Measurements from ENCODE around the gene TMEM92. TPM values are rescaled to one million over a fixed set of nuclear protein-coding genes. Genes with fewer than 3 reads are reported as not detected.

The TMEM92 gene
- total and polyA plus RNA-seq, 10 of the 15 experiments (the other 5 are each of a cell fraction or from before 2014, with no cell fraction given): 0.11 to 1.2 (median 0.32) TPM

DNA sequence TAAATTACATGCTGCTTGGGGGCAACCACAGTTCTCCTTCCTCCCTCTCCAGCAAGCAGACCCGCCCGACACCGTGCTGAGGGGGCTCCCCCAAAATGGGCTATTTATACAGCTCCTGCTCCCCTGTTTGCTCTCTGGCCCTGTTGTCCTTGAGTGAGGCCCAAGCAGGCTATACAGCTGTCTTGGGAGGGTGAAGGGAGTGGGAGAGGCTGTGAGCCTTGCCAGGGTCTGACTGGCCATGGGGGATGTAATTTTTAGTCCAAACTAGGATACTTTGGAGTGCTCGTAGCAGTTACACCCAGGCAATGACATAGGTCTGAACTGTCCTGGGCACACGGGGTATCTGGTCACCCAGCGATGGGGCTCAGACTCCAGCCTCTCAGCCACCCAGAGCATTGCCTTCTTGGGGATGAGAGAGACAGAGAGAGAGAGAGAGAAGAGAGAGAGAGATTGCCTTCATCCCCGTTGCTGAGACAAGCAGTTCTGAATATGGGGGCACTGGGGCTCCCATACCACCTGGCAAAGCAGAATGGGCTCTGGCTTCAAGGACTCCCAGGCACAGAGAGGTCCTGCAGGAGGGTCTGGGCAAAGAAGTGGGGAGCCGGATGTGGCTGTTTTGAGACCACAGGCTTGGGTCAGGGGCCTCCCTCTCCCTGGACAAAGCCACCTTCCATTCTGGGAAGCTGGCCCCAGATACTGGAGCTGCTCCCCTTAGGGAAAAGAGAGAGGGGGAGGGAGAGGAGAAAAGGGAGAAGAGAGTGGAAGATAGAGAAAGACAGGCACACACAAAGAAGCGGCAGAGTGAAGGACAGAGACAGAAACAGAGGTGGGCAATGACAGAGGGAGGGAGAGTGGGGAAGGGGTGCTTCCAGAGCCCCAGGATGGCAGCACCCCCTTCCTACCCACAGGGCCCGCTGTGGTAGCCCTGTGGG is 10.7 kb upstream of the TMEM92 start:
- H3K9ac ChIP-seq (ENCODE audit: control insufficient read depth, insufficient read depth, low read length): no peak overlapping the region
- ChIA-PET CTCF (interaction anchor here (0.6 kb wide), 1 partner anchor 11 kb away, joined by 3 read pairs; no protein-coding TSS in a partner anchor), SMC1A (ENCODE audit: uncharacterized antibody, unreplicated experiment) (interaction anchor here (1.4 kb wide), 2 partner anchors 31 to 51 kb away, joined by 3 to 4 read pairs; no protein-coding TSS in a partner anchor), POLR2A (interaction anchor here (0.6 kb wide), 1 partner anchor 19 kb away, joined by 3 read pairs; no protein-coding TSS in a partner anchor), RAD21 (ENCODE audit: unreplicated experiment) (no interaction called here)
- WGBS (ENCODE audit: insufficient coverage, insufficient replicate concordance, low lambda C conversion rate, missing lambda C conversion rate): 20% methylated on average over 10 of the region's 10 CpGs
- intact Hi-C loops (cut with micrococcal nuclease; ENCODE audit: unreplicated experiment) (no loop called here), in situ Hi-C loops (cut with MboI) (no loop called here)
- no peak overlapping the region for H2AFZ ChIP-seq (ENCODE audit: control insufficient read depth, low read depth, low read length)
- no peaks in the 10 kb centered on the region for H3K36me3 ChIP-seq (ENCODE audit: control insufficient read depth in 2 of 2, insufficient read depth in 2 of 2, low read length in 1 of 2)
- no peaks in the 10 kb centered on the region for H3K9me3 ChIP-seq (replicated peaks; ENCODE audit: control insufficient read depth, insufficient read depth, low read length)
- ATAC-seq: no peak
- no peaks in the 10 kb centered on the region for H4K20me1 ChIP-seq (ENCODE audit: control insufficient read depth, insufficient read depth)
- no peaks in the 10 kb centered on the region; a peak in 1 of 4 replicates for H3K27me3 ChIP-seq (replicated peaks in 1 of 2; ENCODE audit: control insufficient read depth in 2 of 2, insufficient read depth in 2 of 2, low read length in 1 of 2)
- no TSS peak for BruUV-seq (replicated peaks)
- DNase-seq (ENCODE audit: low read depth, low spot score): no peak
- no peak overlapping the region for H3K27ac ChIP-seq (ENCODE audit: control insufficient read depth, insufficient read depth)
- no peak overlapping the region for H3K4me2 ChIP-seq (ENCODE audit: control insufficient read depth, insufficient read depth)
- H3K4me3 ChIP-seq: no peak overlapping the region
- TF ChIP-seq SPI1 (IDR thresholded peaks at IDR 0.05; ENCODE audit: borderline replicate concordance, insufficient read depth, low read depth, low read length) (no peak), MTA3 (IDR thresholded peaks at IDR 0.05; ENCODE audit: borderline replicate concordance, low read length) (no peak), MAX (IDR thresholded peaks at IDR 0.05; ENCODE audit: low read depth, low read length) (no peak), SP1 (IDR thresholded peaks at IDR 0.05; ENCODE audit: low read depth, low read length) (no peak), BCL11A (IDR thresholded peaks at IDR 0.05; ENCODE audit: low read depth, low read length) (no peak), BACH1 (IDR thresholded peaks at IDR 0.05; ENCODE audit: borderline replicate concordance) (no peak), ZNF384 (IDR thresholded peaks at IDR 0.05; ENCODE audit: borderline replicate concordance, low read depth, low read length) (no peak), NFXL1 (IDR thresholded peaks at IDR 0.05; ENCODE audit: borderline replicate concordance) (no peak), SUZ12 (IDR thresholded peaks at IDR 0.05; ENCODE audit: unreplicated experiment) (no peak)
- H3K79me2 ChIP-seq (ENCODE audit: control insufficient read depth, insufficient read depth, low read length): no peaks in the 10 kb centered on the region
- no peak for FAIRE-seq
- no peaks in the 10 kb centered on the region for H3K4me1 ChIP-seq (ENCODE audit: control insufficient read depth, insufficient read depth, low read length)

Measured in GM12878 (cell line).